ENCODE measurements around the gene LTK.

DNA sequence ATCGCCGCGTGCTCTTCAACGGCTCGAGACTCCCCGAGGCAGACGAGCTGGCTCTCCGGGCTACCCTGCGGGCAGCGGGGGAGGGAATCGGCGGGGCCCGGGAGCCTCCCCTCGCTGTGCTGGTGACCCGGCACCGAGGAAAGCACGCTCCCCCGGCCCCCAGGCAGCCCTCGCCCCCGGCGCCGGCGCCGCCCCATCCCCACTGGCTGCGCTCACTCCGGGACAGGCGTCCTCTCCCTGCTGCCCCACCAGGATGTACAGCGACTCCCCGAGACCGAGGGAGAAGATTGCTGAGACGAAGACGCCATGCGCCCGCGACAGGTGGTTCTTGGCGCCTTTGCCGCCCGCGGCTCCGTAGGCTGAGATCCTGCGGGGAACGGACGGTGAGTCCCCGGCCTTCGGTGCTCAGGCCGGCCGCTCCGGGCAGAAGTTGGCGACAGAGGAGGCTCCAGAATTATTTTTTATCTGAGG is 1.7 kb downstream of the LTK start:
- TF ChIP-seq CTCF (IDR thresholded peaks at IDR 0.05): no peak
- no peak for TF ChIP-seq SIN3A (IDR thresholded peaks at IDR 0.05; ENCODE audit: borderline replicate concordance, insufficient read depth, low read depth, low read length)
